ENCODE results near the gene SERPINE1.
"Not testable (repeated sequence)": the region's sequence is repeated elsewhere in the genome, so short reads cannot be mapped to it uniquely, and the experiment has no call there.

SERPINE1 gene

DNA sequence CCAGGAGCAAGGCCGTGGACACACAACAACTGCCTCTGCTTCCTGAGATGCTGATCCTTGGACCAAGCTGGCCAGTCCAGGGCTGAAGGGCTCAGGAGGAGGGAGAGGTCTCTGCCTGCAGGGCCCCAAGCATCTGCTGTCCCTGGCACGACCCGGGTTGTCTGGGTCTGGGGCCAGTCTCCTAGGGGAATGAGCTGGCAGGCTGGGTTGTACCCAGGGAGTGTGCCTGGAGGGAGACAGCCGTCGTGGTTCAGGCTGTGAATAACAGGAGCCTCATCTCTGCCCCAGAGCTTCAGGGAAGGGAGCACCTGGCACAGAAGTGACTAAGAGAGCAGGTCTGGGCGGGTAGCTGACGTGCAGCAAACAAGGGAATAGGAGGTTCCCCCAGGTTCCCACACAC, 17.9 kb upstream of the SERPINE1 start:
- no peak for TF ChIP-seq GATA1 (IDR thresholded peaks at IDR 0.05; ENCODE audit: low read depth, low read length)
- TF ChIP-seq POLR2A (IDR thresholded peaks at IDR 0.05; ENCODE audit: low read length) = no peak
- no peak for DNase-seq

DNA sequence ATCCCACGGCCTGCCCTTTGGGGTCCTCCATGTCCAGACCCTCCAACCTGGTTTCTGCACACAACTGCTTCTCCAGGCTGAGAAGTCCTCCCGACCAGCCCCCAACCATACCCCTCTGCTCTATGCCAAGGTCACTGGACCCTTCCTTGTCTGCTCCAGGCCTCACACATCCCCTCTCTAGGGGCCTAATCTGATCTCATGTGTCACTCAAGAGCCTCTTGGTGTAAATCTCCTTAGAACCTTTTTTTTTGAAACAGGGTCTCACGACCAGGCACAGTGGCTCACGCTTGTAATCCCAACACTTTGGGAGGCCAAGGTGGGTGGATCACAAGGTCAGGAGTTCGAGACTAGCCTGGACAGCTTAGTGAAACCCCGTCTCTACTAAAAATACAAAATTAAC, 17.5 kb upstream of the SERPINE1 start:
- no peak for DNase-seq
- TF ChIP-seq GATA1 (IDR thresholded peaks at IDR 0.05; ENCODE audit: low read depth, low read length) (no peak), POLR2A (IDR thresholded peaks at IDR 0.05; ENCODE audit: low read length) (no peak)

DNA sequence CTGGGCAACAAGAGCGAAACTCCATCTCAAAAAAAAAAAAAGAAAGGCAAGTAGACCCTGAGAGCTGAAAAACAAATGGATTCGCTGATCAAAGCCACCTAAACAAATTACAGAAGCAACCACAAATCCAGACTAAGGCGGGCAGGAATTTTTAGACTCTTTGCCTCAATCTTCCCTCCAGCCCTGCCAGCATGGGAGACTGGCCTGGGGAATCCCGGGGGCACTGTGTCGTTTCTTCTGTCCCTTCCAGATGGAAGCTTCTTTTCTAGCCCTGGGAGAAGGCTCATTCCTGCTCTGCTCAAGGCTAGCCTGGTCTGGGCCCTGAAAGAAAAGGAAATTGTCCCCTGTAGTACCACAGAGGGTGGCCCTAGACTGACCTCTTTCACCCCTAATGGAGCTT, 15.6 kb upstream of the SERPINE1 start:
- no peak for DNase-seq
- no peak for TF ChIP-seq GATA1 (IDR thresholded peaks at IDR 0.05; ENCODE audit: low read depth, low read length)
- no peak for TF ChIP-seq POLR2A (IDR thresholded peaks at IDR 0.05; ENCODE audit: low read length)

GRCh38 chr7:101112233-101112632, 14.7 kb upstream of the SERPINE1 start:
- TF ChIP-seq GATA1 (IDR thresholded peaks at IDR 0.05; ENCODE audit: low read depth, low read length) (no peak), POLR2A (IDR thresholded peaks at IDR 0.05; ENCODE audit: low read length) (no peak)
- no peak for DNase-seq

DNA sequence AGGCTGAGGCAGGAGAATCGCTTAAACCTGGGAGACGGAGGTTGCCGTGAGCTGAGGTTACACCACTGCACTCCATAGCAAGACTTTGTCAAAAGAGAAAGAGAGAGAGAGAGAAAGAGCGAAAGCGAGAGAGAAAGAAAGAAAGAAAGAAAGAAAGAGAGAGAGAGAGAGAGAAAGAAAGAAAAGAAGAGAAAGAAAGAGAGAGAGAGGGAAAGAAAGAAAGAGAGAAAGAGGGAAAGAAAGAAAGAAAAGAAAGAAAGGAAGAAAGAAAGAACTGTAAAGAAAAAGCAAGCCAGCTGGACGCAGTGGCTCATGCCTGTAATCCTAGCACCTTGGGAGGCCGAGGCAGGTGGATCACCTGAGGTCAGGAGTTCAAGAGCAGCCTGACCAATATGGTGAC, 13.8 kb upstream of the SERPINE1 start:
- DNase-seq = not testable (repeated sequence)

- DNase-seq = no peak
- TF ChIP-seq GATA1 (IDR thresholded peaks at IDR 0.05; ENCODE audit: low read depth, low read length) (no peak), POLR2A (IDR thresholded peaks at IDR 0.05; ENCODE audit: low read length) (no peak)
Measured at GRCh38 chr7:101113836-101114235, 13.1 kb upstream of the SERPINE1 start.

DNA sequence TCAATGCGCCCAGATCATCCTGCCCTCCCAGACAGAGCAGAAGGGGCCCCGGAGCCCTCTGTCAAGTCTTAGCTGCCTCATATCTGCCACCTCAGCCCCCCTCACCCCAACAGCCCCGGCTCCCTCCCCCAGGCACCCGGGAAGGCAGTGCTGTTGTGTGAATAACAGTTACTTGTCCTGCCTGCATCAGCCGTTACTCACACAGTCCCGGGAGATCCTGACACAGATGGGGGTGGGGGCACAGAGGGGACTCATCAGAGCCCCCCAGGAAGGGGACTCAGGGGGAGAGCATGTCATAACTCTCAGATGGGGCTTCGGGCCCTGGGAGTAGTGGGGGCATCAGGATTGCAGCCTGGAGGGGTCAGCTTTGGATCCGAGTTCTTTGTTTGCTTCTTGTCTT, 12.4 kb upstream of the SERPINE1 start:
- no peak for DNase-seq
- TF ChIP-seq POLR2A (IDR thresholded peaks at IDR 0.05; ENCODE audit: low read length) (no peak), GATA1 (IDR thresholded peaks at IDR 0.05; ENCODE audit: low read depth, low read length) (no peak)

DNA sequence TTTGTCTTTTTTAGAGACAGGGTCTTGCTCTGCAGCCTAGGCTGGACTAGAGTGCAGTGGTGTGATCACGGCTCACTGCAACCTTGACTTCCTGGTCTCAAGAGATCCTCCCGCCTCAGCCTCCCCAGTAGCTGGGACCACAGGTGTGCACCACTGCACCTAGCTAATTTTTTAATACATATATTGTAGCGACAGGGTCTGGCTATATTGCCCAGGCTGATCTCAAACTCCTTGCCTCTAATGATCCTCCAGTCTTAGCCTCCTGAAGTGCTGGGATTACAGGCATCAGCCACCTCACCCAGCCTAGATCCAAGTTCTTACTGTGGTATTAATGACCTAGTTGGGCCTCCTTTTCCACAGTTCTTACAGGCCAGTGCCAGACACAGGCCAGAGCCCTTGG, 11.7 kb upstream of the SERPINE1 start:
- no peak for DNase-seq

GRCh38 chr7:101116898-101117297, 10.0 kb upstream of the SERPINE1 start:
- no peak for DNase-seq
- TF ChIP-seq POLR2A (IDR thresholded peaks at IDR 0.05; ENCODE audit: low read length) (no peak), GATA1 (IDR thresholded peaks at IDR 0.05; ENCODE audit: low read depth, low read length) (no peak)

More for the DNA sequence above, 11.7 kb upstream of the SERPINE1 start:
- TF ChIP-seq POLR2A (IDR thresholded peaks at IDR 0.05; ENCODE audit: low read length) (no peak), GATA1 (IDR thresholded peaks at IDR 0.05; ENCODE audit: low read depth, low read length) (no peak)

DNA sequence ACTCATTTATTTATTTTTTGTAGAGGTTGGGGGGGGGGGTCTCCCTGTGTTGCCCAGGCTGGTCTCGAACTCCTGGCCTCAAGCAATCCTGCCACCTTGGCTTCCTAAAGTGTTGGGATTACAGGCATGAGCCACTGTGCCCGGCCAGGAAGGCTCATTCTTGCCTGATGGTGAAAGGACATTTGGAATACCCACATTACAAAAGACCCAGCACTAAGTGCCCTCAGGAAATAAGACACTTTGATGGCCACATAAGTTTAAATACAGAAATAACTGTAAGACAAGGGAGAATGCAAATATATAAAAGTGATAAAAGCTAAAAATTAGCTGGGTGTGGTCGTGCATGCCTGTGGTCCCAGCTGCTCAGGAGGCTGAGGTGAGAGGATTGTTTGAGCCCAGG, 8.0 kb upstream of the SERPINE1 start:
- no peak for TF ChIP-seq POLR2A (IDR thresholded peaks at IDR 0.05; ENCODE audit: low read length)
- TF ChIP-seq GATA1 (IDR thresholded peaks at IDR 0.05; ENCODE audit: low read depth, low read length) = no peak
- no peak for DNase-seq

- no peak for DNase-seq
- TF ChIP-seq GATA1 (IDR thresholded peaks at IDR 0.05; ENCODE audit: low read depth, low read length) (no peak), POLR2A (IDR thresholded peaks at IDR 0.05; ENCODE audit: low read length) (no peak)
Measured at GRCh38 chr7:101119876-101120275, 7.0 kb upstream of the SERPINE1 start.

DNA sequence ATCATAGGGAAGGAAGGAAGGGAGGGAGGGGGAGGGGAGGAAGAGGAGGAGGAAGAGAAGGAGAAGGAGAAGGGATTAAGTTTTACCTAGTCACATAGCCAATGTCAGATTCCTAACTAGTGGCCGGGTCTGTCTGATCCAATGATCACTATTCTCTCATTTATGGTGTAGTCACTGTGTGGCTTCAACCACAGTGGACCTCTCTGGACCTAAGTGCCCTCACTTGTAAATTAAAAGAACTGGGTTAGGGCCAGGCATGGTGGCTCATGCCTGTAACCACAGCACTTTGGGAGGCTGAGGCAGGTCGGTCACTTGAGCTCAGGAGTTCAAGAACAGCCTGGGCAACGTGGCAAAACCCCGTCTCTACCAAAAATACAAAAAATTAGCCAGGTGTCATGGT, 6.6 kb upstream of the SERPINE1 start:
- no peak for DNase-seq
- no peak for TF ChIP-seq POLR2A (IDR thresholded peaks at IDR 0.05; ENCODE audit: low read length)
- TF ChIP-seq GATA1 (IDR thresholded peaks at IDR 0.05; ENCODE audit: low read depth, low read length) = no peak

DNA sequence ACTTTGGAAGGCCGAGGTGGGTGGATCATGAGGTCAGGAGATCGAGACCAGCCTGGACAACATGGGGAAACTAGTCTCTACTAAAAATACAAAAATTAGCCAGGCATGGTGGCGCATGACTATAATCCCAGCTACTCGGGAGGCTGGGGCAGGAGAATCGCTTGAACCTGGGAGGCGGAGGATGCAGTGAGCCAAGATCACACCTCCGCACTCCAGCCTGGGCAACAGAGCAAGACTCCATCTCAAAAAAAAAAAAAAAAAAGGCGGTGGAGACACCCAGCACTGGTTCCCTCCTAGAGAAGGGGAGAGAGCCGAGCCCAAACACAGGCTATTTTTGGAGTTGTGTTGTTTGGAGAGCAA, 5.3 kb upstream of the SERPINE1 start:
- DNase-seq = not testable (repeated sequence)

DNA sequence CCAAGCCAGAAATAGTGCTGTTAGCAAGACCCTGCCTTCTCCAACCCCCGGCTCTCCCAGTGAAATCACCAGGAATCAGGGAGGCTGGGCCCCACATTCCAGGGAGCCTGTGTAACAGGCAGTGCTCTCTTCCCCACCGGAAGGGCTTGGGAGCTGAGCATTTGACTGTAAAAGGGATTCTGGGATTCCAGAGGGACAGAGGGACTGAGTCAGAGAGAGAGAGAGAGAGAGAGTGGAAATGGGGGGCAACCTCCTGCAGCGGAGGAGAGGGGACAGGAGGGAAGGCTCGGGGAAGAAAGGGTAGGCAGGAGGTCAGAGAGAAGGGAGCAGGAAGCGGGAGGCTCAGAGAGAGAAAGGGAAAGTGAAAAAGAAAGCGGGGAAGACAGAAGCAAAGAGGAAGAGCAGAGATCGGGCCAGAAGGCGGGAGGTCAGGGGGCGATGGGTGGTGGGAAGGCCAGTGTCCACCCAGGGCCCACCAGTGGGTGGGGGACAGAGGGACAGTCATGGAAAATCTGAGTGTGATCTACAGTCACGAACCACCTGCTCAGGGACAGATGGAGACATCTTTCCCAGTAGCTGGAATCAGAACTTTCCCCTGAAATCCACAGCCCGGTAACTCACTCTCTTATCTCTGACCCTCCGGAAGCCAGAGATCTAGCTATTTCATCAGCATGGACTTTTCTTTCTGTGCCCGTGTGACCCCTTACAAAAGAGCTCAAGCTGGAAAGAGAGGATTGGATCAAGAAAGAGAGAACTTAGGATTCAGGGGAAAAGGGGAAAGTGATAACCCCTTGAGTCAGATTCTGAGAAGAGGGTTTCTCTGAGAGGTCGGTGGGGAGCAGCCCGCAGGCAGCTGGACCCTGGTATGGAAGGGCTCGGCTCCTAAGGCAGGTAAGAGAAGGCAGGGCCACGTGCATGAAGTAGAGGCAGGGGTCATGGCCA, 4.6 kb upstream of the SERPINE1 start:
- TF ChIP-seq POLR2A (IDR thresholded peaks at IDR 0.05; ENCODE audit: low read length) = no peak
- no peak for TF ChIP-seq GATA1 (IDR thresholded peaks at IDR 0.05; ENCODE audit: low read depth, low read length)
- DNase-seq = no peak

DNA sequence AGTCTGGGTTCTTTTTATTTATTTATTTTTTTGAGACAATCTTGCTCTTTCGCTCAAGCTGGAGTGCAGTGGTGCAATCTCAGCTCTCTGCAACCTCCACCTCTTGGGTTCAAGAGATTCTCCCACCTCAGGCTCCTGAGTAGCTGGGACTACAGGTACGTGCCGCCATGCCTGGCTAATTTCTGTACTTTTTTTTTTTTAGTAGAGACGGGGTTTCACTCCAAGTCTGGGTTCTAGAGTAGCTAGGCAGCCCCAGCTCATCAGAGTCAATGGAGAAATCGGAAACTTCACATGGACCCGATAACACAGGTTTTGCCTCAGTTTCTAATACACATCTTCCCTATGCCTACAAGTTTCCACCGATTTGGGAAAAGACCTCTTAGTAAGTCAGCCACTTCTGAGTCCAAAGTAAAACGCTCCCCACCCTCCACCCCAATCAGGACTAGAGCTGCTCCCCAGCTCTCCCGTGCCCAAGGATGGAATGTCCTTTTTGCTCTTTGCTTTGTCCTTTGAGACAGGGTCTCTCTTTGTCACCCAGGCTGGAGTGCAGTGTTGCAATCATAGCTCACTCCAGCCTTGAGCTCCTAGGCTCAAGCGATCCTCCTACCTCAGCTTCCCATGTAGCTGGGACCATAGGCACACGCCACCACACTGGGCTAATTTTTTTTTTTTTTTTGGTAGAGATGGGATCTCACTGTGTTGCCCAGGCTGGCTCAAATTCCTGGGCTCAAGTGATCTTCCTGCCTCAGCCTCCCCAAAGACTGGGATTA, 3.8 kb upstream of the SERPINE1 start:
- no peak for TF ChIP-seq POLR2A (IDR thresholded peaks at IDR 0.05; ENCODE audit: low read length)
- no peak for TF ChIP-seq GATA1 (IDR thresholded peaks at IDR 0.05; ENCODE audit: low read depth, low read length)
- no peak for DNase-seq
